OCI-LY1 (cell line): ENCODE results near the gene FGF14.

Experiments used
- EZH2 ChIP-seq: fragments of 200-600 bp; sonication (generic), shearing (Covaris generic); IDR thresholded peaks from 2 replicates; pipeline ENCODE4 v1.8.0; 2017; ENCODE audit warnings: borderline replicate concordance, mixed run types, mild to moderate bottlenecking, antibody characterized with exemption, low read length, moderate library complexity, mixed read lengths
- TF ChIP-seq, protein P1 (sequence below): fragments of 200-600 bp; sonication (generic), shearing (Covaris generic); IDR thresholded peaks from 2 replicates; pipeline ENCODE4 v1.5.1; 2017; ENCODE audit warnings: mild to moderate bottlenecking, antibody characterized with exemption, low read length, moderate library complexity, mixed read lengths

DNA sequence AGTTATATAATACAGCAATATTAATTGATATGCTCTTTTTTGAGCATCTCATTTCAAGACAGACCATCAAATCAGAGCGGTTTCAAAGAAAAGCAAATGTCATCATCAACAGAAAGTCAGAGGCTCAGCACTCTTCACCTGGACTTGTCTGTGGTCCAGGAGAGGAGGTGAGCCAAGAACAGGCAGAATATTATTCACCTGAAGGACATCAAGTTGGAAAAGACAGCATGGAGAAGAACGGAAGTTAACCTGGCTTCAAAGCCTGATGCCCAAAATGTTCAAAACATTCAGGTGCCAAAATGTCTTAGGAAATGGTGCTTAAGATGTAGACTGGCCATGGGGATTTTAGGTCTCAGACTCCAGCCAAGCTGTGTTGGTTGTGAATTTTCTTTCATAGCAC is 40.7 kb downstream of the FGF14 start:
- TF ChIP-seq, protein P1, sequence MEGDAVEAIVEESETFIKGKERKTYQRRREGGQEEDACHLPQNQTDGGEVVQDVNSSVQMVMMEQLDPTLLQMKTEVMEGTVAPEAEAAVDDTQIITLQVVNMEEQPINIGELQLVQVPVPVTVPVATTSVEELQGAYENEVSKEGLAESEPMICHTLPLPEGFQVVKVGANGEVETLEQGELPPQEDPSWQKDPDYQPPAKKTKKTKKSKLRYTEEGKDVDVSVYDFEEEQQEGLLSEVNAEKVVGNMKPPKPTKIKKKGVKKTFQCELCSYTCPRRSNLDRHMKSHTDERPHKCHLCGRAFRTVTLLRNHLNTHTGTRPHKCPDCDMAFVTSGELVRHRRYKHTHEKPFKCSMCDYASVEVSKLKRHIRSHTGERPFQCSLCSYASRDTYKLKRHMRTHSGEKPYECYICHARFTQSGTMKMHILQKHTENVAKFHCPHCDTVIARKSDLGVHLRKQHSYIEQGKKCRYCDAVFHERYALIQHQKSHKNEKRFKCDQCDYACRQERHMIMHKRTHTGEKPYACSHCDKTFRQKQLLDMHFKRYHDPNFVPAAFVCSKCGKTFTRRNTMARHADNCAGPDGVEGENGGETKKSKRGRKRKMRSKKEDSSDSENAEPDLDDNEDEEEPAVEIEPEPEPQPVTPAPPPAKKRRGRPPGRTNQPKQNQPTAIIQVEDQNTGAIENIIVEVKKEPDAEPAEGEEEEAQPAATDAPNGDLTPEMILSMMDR: no peak
- TF ChIP-seq EZH2: no peak
